K562 (cell line): ENCODE measurements around the gene CRYM. TPM values are rescaled to one million over a fixed set of nuclear protein-coding genes. Genes with fewer than 3 reads are reported as not detected.

Experiments
- ARID1B ChIP-seq: fragments of 450-650 bp; IDR thresholded peaks from 2 replicates; pipeline ENCODE4 v1.6.1; 2016; ENCODE audit warnings: antibody characterized with exemption, mild to moderate bottlenecking, inconsistent platforms
- DIDO1 ChIP-seq: fragments of 450-650 bp; IDR thresholded peaks from 2 replicates; pipeline ENCODE4 v1.6.1; 2016; ENCODE audit warnings: low read depth, missing biosample characterization, missing genetic modification characterization
- FOS ChIP-seq: IDR thresholded peaks from 3 replicates; pipeline ENCODE4 v1.6.1; 2011; ENCODE audit not compliant: insufficient read length; ENCODE audit errors: extremely low read depth
- FOSL1 ChIP-seq: fragments of 200-800 bp; sonication (Bioruptor generic); conservative IDR thresholded peaks from 2 replicates; pipeline ENCODE4 v1.6.1; 2016; ENCODE audit warnings: missing genetic modification characterization, missing compliant biosample characterization
- FOXK2 ChIP-seq, 2 experiments: fragments of 450-650 bp; IDR thresholded peaks in 1 of 2; conservative IDR thresholded peaks in 1 of 2; 2 replicates each; pipeline ENCODE4 v1.6.1; 2016; ENCODE audit warnings: low read depth in 2 of 2, mild to moderate bottlenecking in 1 of 2
- HLTF ChIP-seq: fragments of 450-650 bp; IDR thresholded peaks from 2 replicates; pipeline ENCODE4 v1.6.1; 2016
- HMG20B ChIP-seq: fragments of 250-450 bp; sonication (Bioruptor Pico); IDR thresholded peaks from 2 replicates; pipeline ENCODE4 v1.5.0; 2021; ENCODE audit warnings: mild to moderate bottlenecking
- IFI16 ChIP-seq: fragments of 250-450 bp; sonication (Bioruptor Pico); IDR thresholded peaks from 2 replicates; pipeline ENCODE4 v2.1.2; 2022; ENCODE audit warnings: mild to moderate bottlenecking, inconsistent platforms
- LCOR ChIP-seq: sonication (generic); formaldehyde crosslinking; IDR thresholded peaks from 2 replicates; pipeline ENCODE4 v1.8.0; 2022; ENCODE audit warnings: mild to moderate bottlenecking, missing genetic modification reagents
- NCOA6 ChIP-seq: fragments of 450-650 bp; IDR thresholded peaks from 2 replicates; pipeline ENCODE4 v1.6.1; 2017; ENCODE audit warnings: mild to moderate bottlenecking
- NFYB ChIP-seq: IDR thresholded peaks from 2 replicates; pipeline ENCODE4 v1.6.1; 2011; ENCODE audit warnings: mild to moderate bottlenecking, moderate library complexity; ENCODE audit not compliant: insufficient read length; ENCODE audit errors: extremely low read depth
- RAD21 ChIP-seq, 2 experiments: fragments of 250-450 bp in 1 of 2; fragments of 450-650 bp in 1 of 2; sonication (Bioruptor Pico) in 1 of 2; formaldehyde crosslinking in 1 of 2; IDR thresholded peaks in 1 of 2; conservative IDR thresholded peaks in 1 of 2; 2 replicates each; pipeline versions ENCODE4 v1.4.0 to v1.8.0; 2020 to 2022; ENCODE audit warnings: mild to moderate bottlenecking in 2 of 2, moderate library complexity in 1 of 2
- RUNX1 ChIP-seq: sonication (generic); IDR thresholded peaks from 2 replicates; pipeline ENCODE4 v1.6.1; 2016; ENCODE audit warnings: antibody characterized with exemption, low read depth
- SLC30A9 ChIP-seq: fragments of 250-450 bp; sonication (Bioruptor Pico); IDR thresholded peaks from 2 replicates; pipeline ENCODE4 v1.8.0; 2022; ENCODE audit warnings: mild to moderate bottlenecking, moderate library complexity
- SMAD1 ChIP-seq: fragments of 150-350 bp; IDR thresholded peaks from 2 replicates; pipeline ENCODE4 v1.6.1; 2014; ENCODE audit warnings: low read length, low read depth; ENCODE audit not compliant: partially characterized antibody
- SPI1 ChIP-seq: IDR thresholded peaks from 2 replicates; pipeline ENCODE4 v1.6.1; 2011; ENCODE audit warnings: low read depth, low read length, control low read depth, borderline replicate concordance
- SRSF9 ChIP-seq: fragments of 200-400 bp; formaldehyde crosslinking; IDR thresholded peaks from 2 replicates; pipeline ENCODE4 v1.6.1; 2017; ENCODE audit warnings: low read depth, low read length, borderline replicate concordance
- STAT5A ChIP-seq: IDR thresholded peaks from 2 replicates; pipeline ENCODE4 v1.6.1; 2012; ENCODE audit warnings: low read length, inconsistent platforms, borderline replicate concordance
- TAF1 ChIP-seq: IDR thresholded peaks from 2 replicates; pipeline ENCODE4 v1.6.1; 2011; ENCODE audit warnings: mild to moderate bottlenecking, low read length, moderate library complexity; ENCODE audit not compliant: insufficient read depth, control insufficient read depth, severe bottlenecking; ENCODE audit errors: extremely low read depth
- TBL1XR1 ChIP-seq, 2 experiments: IDR thresholded peaks; 2 replicates each; pipeline ENCODE4 v1.6.1; 2012; ENCODE audit warnings: improper control_type of control experiment in 2 of 2, low read length in 2 of 2, mild to moderate bottlenecking in 1 of 2
- TGIF2 ChIP-seq: sonication (generic); formaldehyde crosslinking; IDR thresholded peaks from 2 replicates; pipeline ENCODE4 v1.8.1; 2022; ENCODE audit warnings: mild to moderate bottlenecking, missing genetic modification reagents, moderate library complexity
- ZBTB17 ChIP-seq: fragments of 450-650 bp; formaldehyde crosslinking; IDR thresholded peaks from 2 replicates; pipeline ENCODE4 v1.4.0; 2020; ENCODE audit warnings: mild to moderate bottlenecking
- ZNF384 ChIP-seq: IDR thresholded peaks from 2 replicates; pipeline ENCODE4 v1.6.1; 2012; ENCODE audit warnings: low read depth, low read length, improper control_type of control experiment
- ZNF408 ChIP-seq: fragments of 250-450 bp; sonication (Bioruptor Pico); IDR thresholded peaks from 2 replicates; pipeline ENCODE4 v1.4.0; 2020; ENCODE audit warnings: low read depth, mild to moderate bottlenecking, moderate library complexity
- ZNF584 ChIP-seq: fragments of 200-800 bp; sonication (Bioruptor generic); IDR thresholded peaks from 2 replicates; pipeline ENCODE4 v1.6.1; 2016; ENCODE audit warnings: low read depth, mild to moderate bottlenecking, missing genetic modification characterization, missing compliant biosample characterization
- polyA plus RNA-seq, 8 experiments: library from polyadenylated mRNA; depleted of rRNA in 4 of 8; stranded (reverse) in 5 of 8; unstranded in 3 of 8; fragments of >200 nt; fragmentation: Nextera tagmentation in 2 of 8; fragmentation: Illumina TruSeq in 1 of 8; extraction: Ambion mirVana in 2 of 8; extraction: Trizol in 1 of 8; gene quantifications; 2 replicates each; pipeline versions ENCODE4 v1.2.1 to v1.2.3, GENCODE V29; 2011 to 2014; ENCODE audit warnings: inconsistent platforms in 1 of 8, missing spikeins in 1 of 8
- total RNA-seq, 7 experiments: library from RNA; depleted of rRNA in 6 of 7; stranded (reverse); fragments of >200 nt in 6 of 7; fragmentation: Illumina TruSeq in 2 of 7; extraction: Trizol in 2 of 7; gene quantifications; 2 replicates each; pipeline versions ENCODE4 v1.2.1 to v1.2.3, GENCODE V29; 2011 to 2021; ENCODE audit warnings: low replicate concordance in 1 of 7
- TF ChIP-seq, protein P1 (sequence below): fragments of 200-800 bp; sonication (Bioruptor generic); IDR thresholded peaks from 2 replicates; pipeline ENCODE4 v1.6.1; 2017; ENCODE audit warnings: missing genetic modification characterization, missing compliant biosample characterization
- TF ChIP-seq, protein P2 (sequence below): sonication (generic); formaldehyde crosslinking; IDR thresholded peaks from 2 replicates; pipeline ENCODE4 v1.8.0; 2022; ENCODE audit warnings: mild to moderate bottlenecking, low read depth, missing genetic modification reagents

Gene CRYM
- total and polyA plus RNA-seq, 9 of the 15 experiments (the other 6 are each of a cell fraction or from before 2014, with no cell fraction given): 0.08 to 0.98 (median 0.47) TPM

DNA sequence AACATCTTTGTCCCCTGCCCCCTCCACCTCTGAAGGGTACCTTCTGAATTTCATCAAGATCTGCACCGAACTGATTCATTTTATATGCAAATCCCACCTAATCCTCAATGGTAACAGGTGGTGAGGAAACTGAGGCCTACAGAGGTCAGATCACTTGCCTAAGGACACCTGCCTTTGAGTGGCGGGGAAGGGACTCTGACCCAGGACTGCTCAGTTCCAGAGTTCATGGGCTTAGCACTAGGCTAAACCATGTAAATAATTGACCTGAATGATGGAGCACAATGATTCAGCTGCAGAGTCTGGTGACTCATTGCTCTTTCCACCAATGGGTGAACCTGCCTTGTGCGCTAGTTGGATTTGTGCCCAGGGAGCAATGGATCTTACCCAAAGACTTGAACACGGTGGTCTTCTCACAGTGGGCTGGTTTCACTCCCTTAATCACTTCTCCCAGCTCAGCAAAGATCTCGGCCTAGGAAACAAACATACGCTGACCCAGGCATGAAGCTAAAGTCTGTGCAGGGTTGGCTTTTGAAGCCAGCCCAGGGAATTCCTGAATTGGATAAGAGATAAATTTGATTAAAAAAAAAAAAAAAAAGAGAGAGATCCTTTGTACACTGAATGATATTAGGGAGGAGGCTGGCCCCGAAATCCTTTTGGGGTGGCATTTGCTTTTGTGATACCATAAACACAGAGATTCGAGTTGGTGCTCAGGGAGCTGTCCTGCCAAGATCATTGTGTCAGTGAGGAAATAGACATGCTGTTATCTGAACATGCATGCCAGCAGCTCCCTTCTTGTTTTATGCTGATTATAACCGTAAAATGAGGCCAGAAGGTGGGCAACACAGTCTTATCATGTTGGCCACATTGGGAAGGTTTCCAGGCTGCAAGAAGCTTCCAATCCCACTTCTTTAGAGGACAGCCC, 17.0 kb downstream of the CRYM start (continued):
- TF ChIP-seq ZNF384: 0 out of 2 replicates have a peak, but pooled peaks have one; percentile 8
- TF ChIP-seq FOSL1 (tag): peak; percentile 96
- peak; percentile 71 to 86; a peak in 3 of 4 replicates for TF ChIP-seq TBL1XR1 (IDR thresholded peaks at IDR 0.05; ENCODE audit: low read length in 2 of 2)
- TF ChIP-seq, protein P1, sequence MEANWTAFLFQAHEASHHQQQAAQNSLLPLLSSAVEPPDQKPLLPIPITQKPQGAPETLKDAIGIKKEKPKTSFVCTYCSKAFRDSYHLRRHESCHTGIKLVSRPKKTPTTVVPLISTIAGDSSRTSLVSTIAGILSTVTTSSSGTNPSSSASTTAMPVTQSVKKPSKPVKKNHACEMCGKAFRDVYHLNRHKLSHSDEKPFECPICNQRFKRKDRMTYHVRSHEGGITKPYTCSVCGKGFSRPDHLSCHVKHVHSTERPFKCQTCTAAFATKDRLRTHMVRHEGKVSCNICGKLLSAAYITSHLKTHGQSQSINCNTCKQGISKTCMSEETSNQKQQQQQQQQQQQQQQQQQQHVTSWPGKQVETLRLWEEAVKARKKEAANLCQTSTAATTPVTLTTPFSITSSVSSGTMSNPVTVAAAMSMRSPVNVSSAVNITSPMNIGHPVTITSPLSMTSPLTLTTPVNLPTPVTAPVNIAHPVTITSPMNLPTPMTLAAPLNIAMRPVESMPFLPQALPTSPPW (CRISPR knock-in tag): peak; percentile 24; the same call in 1 of the 2 replicates
- TF ChIP-seq ZNF408: no peak
- TF ChIP-seq ZNF584 (CRISPR knock-in tag): 0 out of 2 replicates have a peak, but pooled peaks have one; percentile 68
- TF ChIP-seq LCOR (CRISPR knock-in tag): no peak
- TF ChIP-seq HLTF: 0 out of 2 replicates have a peak, but pooled peaks have one; percentile 34
- TF ChIP-seq STAT5A: peak; percentile 95
- peak; percentile 35; the same call in 1 of the 2 replicates for TF ChIP-seq RUNX1
- TF ChIP-seq TGIF2 (CRISPR knock-in tag): no peak
- no peak; the same call in 1 of the 2 replicates for TF ChIP-seq NCOA6
- TF ChIP-seq SLC30A9 (CRISPR knock-in tag): no peak
- TF ChIP-seq SMAD1: peak; percentile 68
- no peak for TF ChIP-seq SRSF9
- TF ChIP-seq RAD21 (CRISPR knock-in tag; conservative IDR thresholded peaks at IDR 0.05 in 1 of 2, IDR thresholded peaks at IDR 0.05 in 1 of 2): 0 out of 4 replicates have a peak, but pooled peaks of 1 of the 2 experiments have one; percentile 11
- TF ChIP-seq FOS: peak; percentile 57
- TF ChIP-seq DIDO1: no peak
- peak; percentile 53 for TF ChIP-seq NFYB
- TF ChIP-seq, protein P2, sequence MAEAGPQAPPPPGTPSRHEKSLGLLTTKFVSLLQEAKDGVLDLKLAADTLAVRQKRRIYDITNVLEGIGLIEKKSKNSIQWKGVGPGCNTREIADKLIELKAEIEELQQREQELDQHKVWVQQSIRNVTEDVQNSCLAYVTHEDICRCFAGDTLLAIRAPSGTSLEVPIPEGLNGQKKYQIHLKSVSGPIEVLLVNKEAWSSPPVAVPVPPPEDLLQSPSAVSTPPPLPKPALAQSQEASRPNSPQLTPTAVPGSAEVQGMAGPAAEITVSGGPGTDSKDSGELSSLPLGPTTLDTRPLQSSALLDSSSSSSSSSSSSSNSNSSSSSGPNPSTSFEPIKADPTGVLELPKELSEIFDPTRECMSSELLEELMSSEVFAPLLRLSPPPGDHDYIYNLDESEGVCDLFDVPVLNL (CRISPR knock-in tag): no peak
- no peak for TF ChIP-seq ZBTB17 (CRISPR knock-in tag)
- TF ChIP-seq IFI16: no peak
- TF ChIP-seq HMG20B: no peak
- peak; percentile 37 for TF ChIP-seq TAF1
- TF ChIP-seq ARID1B: peak; percentile 98
- peak; percentile 29 to 55; a peak in 2 of 4 replicates for TF ChIP-seq FOXK2 (conservative IDR thresholded peaks at IDR 0.05 in 1 of 2, IDR thresholded peaks at IDR 0.05 in 1 of 2; ENCODE audit: low read depth in 2 of 2)
- no peak for TF ChIP-seq SPI1
